Skin of body (tissue), 2 donors: ENCODE results near the gene HSPG2. TPM values are rescaled to one million over a fixed set of nuclear protein-coding genes. Genes with fewer than 3 reads are reported as not detected.

Experiments used
- DNase-seq: peaks from one replicate; lab custom pipeline; 2025; lab: John Stamatoyannopoulos, UW
- total RNA-seq: library from RNA; depleted of rRNA; stranded (reverse); fragments of >200 nt; gene quantifications from one replicate; pipeline ENCODE4 v1.2.3, GENCODE V29; 2014

The HSPG2 gene
- total RNA-seq, 1 donor from 2014 or later: 121 TPM

DNA sequence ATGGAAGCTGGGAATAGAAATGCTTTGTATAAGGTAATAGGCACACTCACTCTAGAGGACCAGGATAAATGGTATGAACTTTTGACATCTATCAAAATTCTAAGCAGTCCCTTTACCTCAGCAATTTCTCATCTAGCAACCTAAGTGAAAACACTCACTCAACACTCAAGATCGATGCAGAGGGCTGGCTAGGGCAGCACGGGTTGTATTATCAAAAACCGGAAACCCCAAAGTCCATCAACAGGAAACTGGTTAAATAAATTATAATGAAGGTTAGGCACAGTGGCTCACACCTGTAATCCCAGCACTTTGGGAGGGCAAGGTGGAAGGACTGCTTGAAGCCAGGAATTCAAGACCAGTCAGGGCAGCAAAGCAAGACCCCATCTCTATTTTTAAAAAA, 163.5 kb downstream of the HSPG2 start:
- no peak for DNase-seq

Other genes starting within 250 kb of the HSPG2 start
- 72.3 TPM for gene USP48, start 154.2 kb downstream of the HSPG2 start, total RNA-seq
- 0.10 TPM for gene LDLRAD2, start 125.0 kb downstream of the HSPG2 start, total RNA-seq
- not detected for gene CELA3B, start 39.7 kb upstream of the HSPG2 start, total RNA-seq
- gene CELA3A, start 64.3 kb upstream of the HSPG2 start, total RNA-seq: not detected
- 338 TPM for gene CDC42, start 115.4 kb upstream of the HSPG2 start, total RNA-seq
- 4.2 TPM for gene WNT4, start 205.8 kb upstream of the HSPG2 start, total RNA-seq